Activated naive CD8-positive, alpha-beta T cell treated with anti-CD3 and anti-CD28 coated beads, Interleukin-2, amount 50 U/mL, for 24 hours (primary cell): ENCODE data around the gene ACSL1.

Experiments
- ATAC-seq: fragments of 150-1000 bp; cut with Tn5 transposase; one replicate; pipeline ENCODE4 v1.10.0; 2021
- DNase-seq: peaks from one replicate; pipeline ENCODE4 v3.0.0; 2021
- H3K27ac Mint-ChIP-seq: one replicate; pipeline ENCODE4 v1.8.0; 2021; ENCODE audit warnings: mild to moderate bottlenecking, mixed read lengths
- H3K27me3 Mint-ChIP-seq: one replicate; pipeline ENCODE4 v1.8.0; 2021; ENCODE audit warnings: mixed read lengths
- H3K36me3 Mint-ChIP-seq: one replicate; pipeline ENCODE4 v1.8.0; 2021; ENCODE audit warnings: low read depth, mixed read lengths
- H3K4me1 Mint-ChIP-seq: one replicate; pipeline ENCODE4 v1.8.0; 2021; ENCODE audit warnings: mixed read lengths
- H3K4me3 Mint-ChIP-seq: one replicate; pipeline ENCODE4 v1.8.0; 2021; ENCODE audit warnings: mild to moderate bottlenecking, moderate library complexity, mixed read lengths
- H3K9me3 Mint-ChIP-seq: one replicate; pipeline ENCODE4 v1.8.0; 2021; ENCODE audit warnings: mixed read lengths

ACSL1 gene

GRCh38 chr4:184810720-184811119 lies 15.0 kb downstream of the ACSL1 start:
- H3K36me3 Mint-ChIP-seq: peaks cover 4% of the 10 kb centered on the region
- H3K27ac Mint-ChIP-seq: no peak overlapping the region
- peaks cover 27% of the 10 kb centered on the region for H3K4me1 Mint-ChIP-seq
- H3K9me3 Mint-ChIP-seq: no peaks in the 10 kb centered on the region
- ATAC-seq: no peak
- H3K4me3 Mint-ChIP-seq: no peak overlapping the region
- no peaks in the 10 kb centered on the region for H3K27me3 Mint-ChIP-seq
- DNase-seq: no peak

DNA sequence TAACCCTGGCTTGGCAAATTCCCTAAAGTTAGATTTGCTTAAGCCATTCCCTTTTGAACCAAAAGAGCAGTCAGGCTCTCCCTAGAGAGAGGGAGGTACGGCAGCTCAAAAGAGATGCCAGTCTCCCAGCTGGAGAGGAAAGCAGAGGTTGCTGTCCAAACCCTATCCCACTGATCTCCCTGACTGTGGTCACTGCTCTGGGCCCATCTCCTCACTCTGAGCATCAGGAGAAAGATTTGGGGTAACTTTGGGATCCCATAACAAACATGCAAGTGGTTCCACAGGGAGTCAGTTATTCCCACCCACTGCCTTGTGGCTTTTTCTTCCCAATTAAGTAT lies 17.1 kb downstream of the ACSL1 start:
- Mint-ChIP-seq H3K27me3 (no peaks in the 10 kb centered on the region), H3K36me3 (peaks cover 4% of the 10 kb centered on the region), H3K4me1 (peaks cover 16% of the 10 kb centered on the region), H3K4me3 (no peak overlapping the region), H3K9me3 (no peaks in the 10 kb centered on the region), H3K27ac (no peak overlapping the region)
- no peak for DNase-seq
- no peak for ATAC-seq

- Mint-ChIP-seq H3K9me3 (no peaks in the 10 kb centered on the region), H3K27ac (no peak overlapping the region), H3K4me1 (peaks cover 16% of the 10 kb centered on the region), H3K27me3 (no peaks in the 10 kb centered on the region), H3K4me3 (no peak overlapping the region), H3K36me3 (peaks cover 6% of the 10 kb centered on the region)
- ATAC-seq (no peak), DNase-seq (no peak)
Observed at GRCh38 chr4:184807797-184808712, 17.7 kb downstream of the ACSL1 start.

GRCh38 chr4:184807256-184807655 lies 18.5 kb downstream of the ACSL1 start:
- H3K9me3 Mint-ChIP-seq: no peaks in the 10 kb centered on the region
- H3K27me3 Mint-ChIP-seq: no peaks in the 10 kb centered on the region
- H3K4me1 Mint-ChIP-seq: peaks cover 16% of the 10 kb centered on the region
- H3K4me3 Mint-ChIP-seq: no peak overlapping the region
- H3K36me3 Mint-ChIP-seq: peaks cover 9% of the 10 kb centered on the region
- no peak overlapping the region for H3K27ac Mint-ChIP-seq
- DNase-seq: no peak
- no peak for ATAC-seq

DNA sequence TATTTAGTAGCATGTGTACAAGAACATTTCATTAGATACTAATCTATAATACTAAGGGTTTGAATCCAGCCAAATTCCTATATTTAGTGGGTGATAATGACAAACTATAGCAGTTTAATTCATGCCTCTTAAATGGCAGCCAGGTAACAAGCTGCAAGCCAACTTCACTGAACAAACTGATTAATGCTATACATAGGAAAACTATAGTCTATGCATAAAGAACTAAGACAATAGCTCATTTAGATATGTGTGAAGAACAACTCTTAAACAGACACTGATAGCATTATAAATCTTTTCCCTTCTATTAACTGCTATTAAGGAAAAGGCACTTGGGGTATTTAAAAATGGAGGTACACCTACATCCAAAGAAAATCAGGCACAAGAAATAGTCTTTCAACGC lies 19.1 kb downstream of the ACSL1 start:
- Mint-ChIP-seq H3K36me3 (peaks cover 9% of the 10 kb centered on the region), H3K27me3 (no peaks in the 10 kb centered on the region), H3K4me3 (no peak overlapping the region), H3K4me1 (peaks cover 16% of the 10 kb centered on the region), H3K9me3 (no peaks in the 10 kb centered on the region), H3K27ac (no peak overlapping the region)
- ATAC-seq (no peak), DNase-seq (no peak)

GRCh38 chr4:184806229-184806550 lies 19.6 kb downstream of the ACSL1 start:
- Mint-ChIP-seq H3K36me3 (peaks cover 9% of the 10 kb centered on the region), H3K4me1 (peaks cover 13% of the 10 kb centered on the region), H3K4me3 (no peak overlapping the region), H3K9me3 (no peaks in the 10 kb centered on the region), H3K27me3 (no peaks in the 10 kb centered on the region), H3K27ac (no peak overlapping the region)
- ATAC-seq: no peak
- no peak for DNase-seq

- no peak for DNase-seq
- no peak for ATAC-seq
- H3K36me3 Mint-ChIP-seq: peaks cover 11% of the 10 kb centered on the region
- H3K27me3 Mint-ChIP-seq: no peaks in the 10 kb centered on the region
- no peak overlapping the region for H3K27ac Mint-ChIP-seq
- peaks cover 12% of the 10 kb centered on the region for H3K4me1 Mint-ChIP-seq
- H3K4me3 Mint-ChIP-seq: no peak overlapping the region
- no peaks in the 10 kb centered on the region for H3K9me3 Mint-ChIP-seq
Observed at GRCh38 chr4:184805462-184806228, 20.1 kb downstream of the ACSL1 start.

DNA sequence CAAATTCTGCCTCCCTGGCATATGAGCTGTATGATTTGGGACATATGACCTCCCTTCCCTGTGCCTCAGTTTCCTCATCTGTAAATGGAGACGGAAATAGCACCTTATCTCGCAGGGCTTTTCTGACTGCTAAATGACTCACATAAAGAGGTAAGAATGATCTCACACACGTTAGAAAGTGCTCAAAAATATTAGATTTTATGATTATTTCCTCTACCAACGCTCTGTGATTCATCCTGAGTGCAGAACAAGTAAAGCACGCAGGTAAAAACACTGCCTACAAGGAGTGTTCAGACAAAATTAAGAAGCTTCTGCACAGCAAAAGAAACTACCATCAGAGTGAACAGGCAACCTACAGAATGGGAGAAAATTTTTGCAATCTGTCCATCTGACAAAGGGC lies 21.1 kb downstream of the ACSL1 start:
- Mint-ChIP-seq H3K4me1 (peaks cover 8% of the 10 kb centered on the region), H3K27me3 (no peaks in the 10 kb centered on the region), H3K4me3 (no peak overlapping the region), H3K9me3 (no peaks in the 10 kb centered on the region), H3K27ac (no peak overlapping the region), H3K36me3 (peaks cover 10% of the 10 kb centered on the region)
- no peak for DNase-seq
- ATAC-seq: no peak

- Mint-ChIP-seq H3K4me3 (no peak overlapping the region), H3K9me3 (no peaks in the 10 kb centered on the region), H3K27ac (no peak overlapping the region), H3K4me1 (peaks cover 8% of the 10 kb centered on the region), H3K36me3 (peaks cover 12% of the 10 kb centered on the region), H3K27me3 (no peaks in the 10 kb centered on the region)
- ATAC-seq (no peak), DNase-seq (no peak)
Observed at GRCh38 chr4:184803874-184804273, 21.9 kb downstream of the ACSL1 start.

DNA sequence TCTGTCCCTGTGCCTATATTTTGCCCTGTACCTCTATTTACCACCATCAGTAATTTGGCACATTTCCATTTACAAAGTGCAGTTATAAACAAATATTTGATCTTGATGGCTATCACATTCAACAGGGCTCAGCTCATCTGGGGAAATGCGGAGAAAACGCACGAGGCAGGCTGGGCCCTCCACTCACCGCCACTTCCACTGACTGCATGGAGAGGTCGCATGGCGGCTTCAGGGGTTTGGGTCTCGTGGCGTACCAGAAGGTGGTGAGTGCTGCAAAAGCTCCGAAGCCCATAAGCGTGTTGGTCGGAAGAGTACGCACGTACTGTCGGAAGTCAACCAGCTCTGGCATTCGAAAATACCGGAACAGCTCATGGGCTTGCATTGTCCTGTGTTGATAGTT lies 22.6 kb downstream of the ACSL1 start:
- Mint-ChIP-seq H3K27me3 (no peaks in the 10 kb centered on the region), H3K4me3 (no peak overlapping the region), H3K9me3 (no peaks in the 10 kb centered on the region), H3K4me1 (peaks cover 8% of the 10 kb centered on the region), H3K27ac (no peak overlapping the region), H3K36me3 (peaks cover 15% of the 10 kb centered on the region)
- no peak for DNase-seq
- no peak for ATAC-seq

- Mint-ChIP-seq H3K36me3 (peaks cover 18% of the 10 kb centered on the region), H3K9me3 (no peaks in the 10 kb centered on the region), H3K27ac (no peak overlapping the region), H3K27me3 (no peaks in the 10 kb centered on the region), H3K4me1 (peaks cover 5% of the 10 kb centered on the region), H3K4me3 (no peak overlapping the region)
- ATAC-seq (no peak), DNase-seq (no peak)
Observed at GRCh38 chr4:184802697-184803015, 23.1 kb downstream of the ACSL1 start.

DNA sequence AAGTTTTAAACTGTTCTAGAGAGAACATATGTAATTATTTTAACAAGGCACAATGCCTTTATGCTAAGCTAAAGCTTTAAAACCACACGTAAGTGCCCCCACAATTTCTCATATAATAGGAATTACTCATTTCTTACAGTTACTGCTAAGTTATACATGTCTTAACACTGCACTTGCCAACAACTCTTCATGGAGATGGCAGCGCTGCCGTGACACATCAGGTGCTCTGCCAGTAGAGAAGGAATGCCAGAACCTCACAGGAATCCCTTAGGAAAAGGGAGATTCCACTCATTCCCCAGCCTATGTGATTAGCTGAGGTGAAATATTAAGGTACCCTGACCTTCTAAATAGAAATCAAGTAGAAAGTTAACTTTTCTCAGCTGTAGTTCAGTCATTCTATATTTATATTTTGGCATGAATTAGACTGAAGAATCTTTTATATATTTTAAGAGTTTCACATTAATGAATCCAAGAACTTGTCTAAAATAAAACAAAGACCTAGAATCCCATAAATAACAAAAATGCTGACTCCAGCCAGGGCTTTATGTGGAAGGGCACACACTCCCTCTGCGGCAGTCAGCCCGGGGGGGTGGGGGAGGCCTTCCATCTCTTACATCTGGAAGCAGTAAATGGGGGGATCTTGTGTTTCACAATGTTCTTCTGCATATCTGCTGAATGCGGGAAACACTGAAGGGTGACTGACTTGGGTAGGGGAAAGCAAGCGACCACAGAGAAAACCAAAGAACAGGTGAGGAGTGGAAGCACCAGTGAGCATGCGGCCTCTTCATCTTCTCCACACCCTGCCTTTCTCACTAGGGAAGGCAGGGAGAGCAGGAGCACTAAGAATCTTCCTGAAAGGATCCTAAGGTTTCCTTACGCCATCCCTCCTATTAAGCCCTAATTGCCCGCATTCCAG lies 23.7 kb downstream of the ACSL1 start:
- Mint-ChIP-seq H3K4me3 (no peak overlapping the region), H3K27ac (no peak overlapping the region), H3K4me1 (peaks cover 4% of the 10 kb centered on the region), H3K9me3 (no peaks in the 10 kb centered on the region), H3K36me3 (peaks cover 18% of the 10 kb centered on the region), H3K27me3 (no peaks in the 10 kb centered on the region)
- no peak for ATAC-seq
- no peak for DNase-seq

DNA sequence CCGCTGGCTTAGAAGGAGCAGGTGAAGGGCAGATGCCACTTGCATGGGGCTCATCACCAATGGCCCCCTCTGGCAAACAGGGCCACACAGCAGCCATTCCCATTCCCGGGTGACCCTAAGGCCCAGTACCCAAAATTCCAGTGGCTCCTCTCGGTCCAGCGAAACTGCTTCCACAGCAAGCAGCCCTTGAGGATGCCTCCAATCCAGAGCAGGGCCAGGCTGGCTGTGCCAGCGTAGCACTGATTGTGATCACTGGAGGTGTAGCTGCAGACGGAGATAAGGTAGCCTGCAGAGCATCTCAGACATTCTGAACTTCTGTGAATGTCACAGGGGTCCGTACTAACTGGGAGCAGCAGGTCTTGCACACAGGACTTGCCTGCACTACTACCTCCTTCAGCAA lies 27.3 kb downstream of the ACSL1 start:
- H3K27ac Mint-ChIP-seq: no peak overlapping the region
- H3K27me3 Mint-ChIP-seq: no peaks in the 10 kb centered on the region
- H3K36me3 Mint-ChIP-seq: peaks cover 20% of the 10 kb centered on the region
- ATAC-seq (no peak), DNase-seq (no peak)
- H3K4me3 Mint-ChIP-seq: no peak overlapping the region
- no peaks in the 10 kb centered on the region for H3K9me3 Mint-ChIP-seq
- peaks cover 10% of the 10 kb centered on the region for H3K4me1 Mint-ChIP-seq

- no peak overlapping the region for H3K27ac Mint-ChIP-seq
- DNase-seq: no peak
- H3K27me3 Mint-ChIP-seq: no peaks in the 10 kb centered on the region
- peaks cover 26% of the 10 kb centered on the region for H3K4me1 Mint-ChIP-seq
- no peak for ATAC-seq
- no peaks in the 10 kb centered on the region for H3K9me3 Mint-ChIP-seq
- H3K4me3 Mint-ChIP-seq: no peak overlapping the region
- peaks cover 15% of the 10 kb centered on the region for H3K36me3 Mint-ChIP-seq
Observed at GRCh38 chr4:184796906-184797305, 28.9 kb downstream of the ACSL1 start.
